Uterus (tissue), 4 donors: ENCODE measurements around the gene RASSF7. TPM values are rescaled to one million over a fixed set of nuclear protein-coding genes. Genes with fewer than 3 reads are reported as not detected.

Experiments
- DNase-seq, 2 donors: peaks; one replicate each; pipeline ENCODE4 v3.0.0-alpha.2; 2019 to 2020
- H3K27ac ChIP-seq, 2 donors: fragments of 200-600 bp; sonication (generic); 1 replicate in 1 of 2; 2 replicates in 1 of 2; pipeline ENCODE4 v1.5.1; 2016 to 2018
- H3K27me3 ChIP-seq, 2 donors: fragments of 200-600 bp; sonication (generic); one replicate each; pipeline ENCODE4 v1.5.1; 2018 to 2019; ENCODE audit warnings: control low read depth in 1 of 2
- H3K36me3 ChIP-seq, 2 donors: fragments of 200-600 bp; sonication (generic); one replicate each; pipeline ENCODE4 v1.5.1; 2019; ENCODE audit warnings: control low read depth in 1 of 2
- H3K4me1 ChIP-seq, 2 donors: fragments of 200-600 bp; sonication (generic); one replicate each; pipeline ENCODE4 v1.5.1; 2018 to 2019; ENCODE audit warnings: control low read depth in 1 of 2
- H3K4me3 ChIP-seq, 2 donors: fragments of 200-600 bp; sonication (generic); 1 replicate in 1 of 2; 2 replicates in 1 of 2; pipeline ENCODE4 v1.5.1; 2018 to 2019; ENCODE audit warnings: mild to moderate bottlenecking in 1 of 2
- H3K9me3 ChIP-seq, 2 donors: fragments of 200-600 bp; sonication (generic); one replicate each; pipeline ENCODE4 v1.5.1; 2019; ENCODE audit warnings: control low read depth in 1 of 2
- POLR2A ChIP-seq, 2 donors: fragments of 450-650 bp; IDR thresholded peaks; one replicate each; pipeline ENCODE4 v1.6.1; 2016; ENCODE audit warnings: antibody characterized with exemption in 2 of 2, mild to moderate bottlenecking in 1 of 2, moderate library complexity in 1 of 2
- intact Hi-C: fragments of 100-400 bp; cut with DNase I; formaldehyde crosslinking; loops from one replicate; pipeline ENCODE4 v1.15.1; 2023; ENCODE audit warnings: low total_unique reads
- microRNA counts, 2 donors: library from miRNA; unstranded; fragments of <30 nt; microRNA quantifications; one replicate each; lab custom pipeline; 2016 to 2017
- microRNA-seq: library from miRNA; unstranded; fragments of <30 nt; microRNA quantifications from one replicate; pipeline ENCODE4, GENCODE V29; 2016; ENCODE audit warnings: borderline microRNAs expressed, borderline replicate concordance
- small RNA-seq: library from RNA; depleted of rRNA; stranded (forward); fragments of <200 nt; gene quantifications from one replicate; pipeline ENCODE3, GENCODE V24; 2016
- total RNA-seq, 4 donors: library from RNA; depleted of rRNA in 3 of 4; stranded (reverse); fragments of >200 nt in 3 of 4; gene quantifications; one replicate each; pipeline versions ENCODE4 v1.1.0 to v1.2.4, GENCODE V29; 2014 to 2023
- TF ChIP-seq, protein P1 (sequence below), 4 experiments: fragments of 200-600 bp in 2 of 4; fragments of 450-650 bp in 2 of 4; sonication (generic) in 2 of 4; IDR thresholded peaks; one replicate each; pipeline ENCODE4 v1.5.1; 2016 to 2019; ENCODE audit warnings: antibody characterized with exemption in 4 of 4, mild to moderate bottlenecking in 2 of 4, moderate library complexity in 1 of 4
- donor health status: DM: yes; HTN: yes; CAD: no.

Gene RASSF7
- total RNA-seq, 4 donors from 2014 or later = 0.59 to 13.1 (median 8.0) TPM

DNA sequence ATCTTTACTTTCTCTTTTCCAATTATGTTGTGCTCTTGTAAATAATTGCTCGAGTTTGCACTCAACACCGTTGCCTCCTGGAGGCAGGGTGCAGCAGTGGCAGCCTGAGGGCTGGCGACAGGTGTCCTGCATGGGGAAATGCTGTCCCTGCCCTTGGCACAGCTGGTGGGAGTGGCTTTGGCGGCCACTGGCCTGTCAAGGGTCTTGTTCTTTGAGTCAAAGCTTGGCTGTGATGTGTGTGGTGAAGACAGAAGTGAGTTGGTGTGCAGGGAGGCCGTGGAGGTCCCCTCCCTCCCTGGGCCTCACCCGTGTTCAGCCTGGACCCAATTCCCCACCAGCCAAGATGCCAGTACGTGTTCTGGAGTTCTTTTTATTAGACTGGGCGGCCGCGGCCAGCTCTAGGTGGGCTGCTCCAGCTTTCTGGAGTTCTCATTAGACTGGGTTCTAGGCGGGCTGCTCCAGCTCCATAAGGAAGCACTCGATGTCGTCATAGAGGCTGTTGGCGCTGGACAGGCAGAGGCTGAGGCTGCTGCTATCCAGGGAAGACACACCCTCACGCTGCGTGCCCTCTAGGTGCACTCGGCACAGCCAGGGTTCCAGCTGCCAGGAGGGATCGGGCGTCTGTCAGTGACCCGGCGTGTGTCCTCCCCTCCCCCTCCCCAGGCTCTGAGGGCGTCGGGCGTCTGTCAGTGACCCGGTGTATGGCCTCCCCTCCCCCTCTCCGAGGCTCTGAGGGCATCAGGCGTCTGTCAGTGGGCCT lies 51.6 kb downstream of the RASSF7 start:
- intact Hi-C loops = no loop called here
- Histone ChIP-seq H3K27ac (no peak overlapping the region), H3K9me3 (no peaks in the 10 kb centered on the region), H3K27me3 (no peaks in the 10 kb centered on the region), H3K36me3 (no peaks in the 10 kb centered on the region), H3K4me3 (no peak overlapping the region), H3K4me1 (peaks cover 0 to 7% of the 10 kb centered on the region in 2 donors)
- DNase-seq = peak in 1 of 2 donors; percentile 18
- TF ChIP-seq, protein P1, sequence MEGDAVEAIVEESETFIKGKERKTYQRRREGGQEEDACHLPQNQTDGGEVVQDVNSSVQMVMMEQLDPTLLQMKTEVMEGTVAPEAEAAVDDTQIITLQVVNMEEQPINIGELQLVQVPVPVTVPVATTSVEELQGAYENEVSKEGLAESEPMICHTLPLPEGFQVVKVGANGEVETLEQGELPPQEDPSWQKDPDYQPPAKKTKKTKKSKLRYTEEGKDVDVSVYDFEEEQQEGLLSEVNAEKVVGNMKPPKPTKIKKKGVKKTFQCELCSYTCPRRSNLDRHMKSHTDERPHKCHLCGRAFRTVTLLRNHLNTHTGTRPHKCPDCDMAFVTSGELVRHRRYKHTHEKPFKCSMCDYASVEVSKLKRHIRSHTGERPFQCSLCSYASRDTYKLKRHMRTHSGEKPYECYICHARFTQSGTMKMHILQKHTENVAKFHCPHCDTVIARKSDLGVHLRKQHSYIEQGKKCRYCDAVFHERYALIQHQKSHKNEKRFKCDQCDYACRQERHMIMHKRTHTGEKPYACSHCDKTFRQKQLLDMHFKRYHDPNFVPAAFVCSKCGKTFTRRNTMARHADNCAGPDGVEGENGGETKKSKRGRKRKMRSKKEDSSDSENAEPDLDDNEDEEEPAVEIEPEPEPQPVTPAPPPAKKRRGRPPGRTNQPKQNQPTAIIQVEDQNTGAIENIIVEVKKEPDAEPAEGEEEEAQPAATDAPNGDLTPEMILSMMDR (IDR thresholded peaks at IDR 0.05) = no peak
- no peak for TF ChIP-seq POLR2A (IDR thresholded peaks at IDR 0.05)

DNA sequence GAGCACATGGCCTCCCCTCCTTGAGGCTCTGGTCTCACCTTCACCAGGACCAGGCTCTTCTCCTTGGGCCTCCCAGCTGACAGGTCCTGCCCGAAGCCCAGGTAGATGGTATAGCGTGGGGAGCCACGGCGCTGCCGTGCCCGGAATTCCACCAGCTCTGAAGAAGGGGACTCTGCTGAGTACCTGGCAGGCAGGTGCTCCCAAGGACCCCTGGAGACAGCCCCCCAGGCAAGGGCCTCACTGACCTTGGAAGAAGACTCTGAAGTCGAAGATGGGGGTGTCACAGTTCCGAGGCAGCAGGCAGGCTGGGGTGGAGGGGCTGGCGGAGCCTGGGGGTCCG lies 52.2 kb downstream of the RASSF7 start:
- no peaks in the 10 kb centered on the region for H3K36me3 ChIP-seq

DNA sequence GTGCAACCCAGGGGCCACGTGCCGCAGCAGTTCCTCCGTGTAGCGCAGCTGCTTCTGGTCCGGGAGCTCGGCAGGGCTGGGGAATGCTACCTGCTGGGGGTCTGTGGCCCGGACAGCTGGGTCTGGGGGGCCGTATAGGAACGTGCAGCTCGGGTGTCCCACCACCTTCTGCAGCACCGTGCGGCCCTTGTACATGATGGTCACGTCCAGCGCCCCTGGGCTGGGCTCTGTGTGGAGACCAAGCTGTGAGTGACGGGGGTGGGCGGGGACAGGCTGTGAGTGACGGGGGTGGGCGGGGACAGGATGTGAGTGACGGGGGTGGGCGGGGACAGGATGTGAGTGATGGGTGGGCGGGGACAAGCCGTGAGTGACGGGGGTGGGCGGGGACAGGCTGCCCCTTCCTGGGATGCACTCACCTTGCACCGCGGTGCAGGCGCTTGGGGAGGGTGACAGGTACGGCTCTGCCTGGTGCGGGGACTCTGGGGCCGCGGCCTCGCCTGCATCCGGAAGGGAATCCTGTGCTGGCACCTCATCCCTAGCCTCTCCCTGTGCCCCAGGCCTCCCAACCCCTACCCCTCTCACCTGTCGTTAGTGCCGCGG lies 52.7 kb downstream of the RASSF7 start:
- Histone ChIP-seq H3K4me1 (peaks cover 0 to 7% of the 10 kb centered on the region in 2 donors), H3K27me3 (no peaks in the 10 kb centered on the region), H3K4me3 (no peak overlapping the region), H3K36me3 (no peaks in the 10 kb centered on the region), H3K9me3 (no peaks in the 10 kb centered on the region), H3K27ac (no peak overlapping the region)
- TF ChIP-seq, protein P1 (IDR thresholded peaks at IDR 0.05) = no peak
- no peak for TF ChIP-seq POLR2A (IDR thresholded peaks at IDR 0.05)
- intact Hi-C loops = no loop called here
- peak in 1 of 2 donors; percentile 23 for DNase-seq

More for the DNA sequence above, 52.2 kb downstream of the RASSF7 start:
- intact Hi-C loops = no loop called here
- Histone ChIP-seq H3K27ac (no peak overlapping the region), H3K27me3 (no peaks in the 10 kb centered on the region), H3K9me3 (no peaks in the 10 kb centered on the region), H3K4me3 (no peak overlapping the region), H3K4me1 (peaks cover 0 to 7% of the 10 kb centered on the region in 2 donors)
- TF ChIP-seq POLR2A (IDR thresholded peaks at IDR 0.05) = no peak
- TF ChIP-seq, protein P1 (IDR thresholded peaks at IDR 0.05) = no peak
- DNase-seq = peak in 1 of 2 donors; percentile 18

MicroRNAs encoded within 50 kb of the gene (microRNA counts, 767-probe panel; counts per million panel counts)
- 0 counts per million in 2 donors for microRNA hsa-miR-210 (lab: Ali Mortazavi, UCI)

Small RNA genes lying within 50 kb of the gene (microRNA-seq; reads per million reads assigned to microRNA genes)
- gene MIR210 = 37.7 reads per million, percentile 41 among the genes with 10 or more reads in this experiment

Small RNA genes lying within 50 kb of the gene (small RNA-seq; reads per million reads assigned to genes)
- gene MIR210 = 0.85 reads per million, percentile 38 among the genes with 10 or more reads in this experiment

Other genes starting within 250 kb of the RASSF7 start
- 100 to 1,000 TPM in 2 of 4 donors, 10 to 100 TPM in 2; 13.4 to 672 (median 239) TPM for gene IFITM1, start 246.9 kb upstream of the RASSF7 start, total RNA-seq
- gene IFITM3, start 240.1 kb upstream of the RASSF7 start, total RNA-seq = 1,000 to 10,000 TPM in 1 of 4 donors, 100 to 1,000 TPM in 2, 10 to 100 TPM in 1; 22.2 to 1,343 (median 242) TPM
- 10 to 100 TPM in 2 of 4 donors, 1 to 10 TPM in 2; 1.8 to 39.7 (median 19.9) TPM for gene B4GALNT4, start 191.5 kb upstream of the RASSF7 start, total RNA-seq
- 1 to 10 TPM in 2 of 4 donors, under 1 TPM in 1, not detected in 1; 0.46 to 5.1 (median 1.5) TPM for gene PKP3, start 166.8 kb upstream of the RASSF7 start, total RNA-seq
- gene SIGIRR, start 146.0 kb upstream of the RASSF7 start, total RNA-seq = 10 to 100 TPM; 13.3 to 61.5 (median 38.4) TPM
- gene ANO9, start 119.0 kb upstream of the RASSF7 start, total RNA-seq = 1 to 10 TPM in 2 of 4 donors, under 1 TPM in 2; 0.59 to 8.2 (median 1.1) TPM
- gene PTDSS2, start 110.7 kb upstream of the RASSF7 start, total RNA-seq = 10 to 100 TPM; 20.7 to 43.7 (median 22.8) TPM
- gene RNH1, start 53.7 kb upstream of the RASSF7 start, total RNA-seq = 100 to 1,000 TPM; 111 to 175 (median 142) TPM
- gene HRAS, start 25.4 kb upstream of the RASSF7 start, total RNA-seq = 10 to 100 TPM in 3 of 4 donors, 1 to 10 TPM in 1; 5.4 to 37.6 (median 23.8) TPM
- gene LRRC56, start 23.4 kb upstream of the RASSF7 start, total RNA-seq = 1 to 10 TPM in 2 of 4 donors, not detected in 2; 1.7 to 1.9 TPM
- gene LMNTD2, start 232 bp upstream of the RASSF7 start, total RNA-seq = 1 to 10 TPM in 1 of 4 donors, under 1 TPM in 2, not detected in 1; 0.14 to 2.2 (median 0.51) TPM
- 10 to 100 TPM in 3 of 4 donors, 1 to 10 TPM in 1; 5.0 to 45.8 (median 24.1) TPM for gene PHRF1, start 15.5 kb downstream of the RASSF7 start, total RNA-seq
- 10 to 100 TPM in 3 of 4 donors, 1 to 10 TPM in 1; 9.1 to 33.6 (median 13.1) TPM for gene IRF7, start 55.0 kb downstream of the RASSF7 start, total RNA-seq
- gene CDHR5, start 64.0 kb downstream of the RASSF7 start, total RNA-seq = under 1 TPM in 3 of 4 donors, not detected in 1; 0.26 to 0.55 (median 0.29) TPM
- not detected for gene SCT, start 66.2 kb downstream of the RASSF7 start, total RNA-seq
- 1 to 10 TPM in 1 of 4 donors, not detected in 3; 4.5 TPM for gene DRD4, start 76.3 kb downstream of the RASSF7 start, total RNA-seq
- gene DEAF1, start 134.3 kb downstream of the RASSF7 start, total RNA-seq = 10 to 100 TPM in 2 of 4 donors, 1 to 10 TPM in 2; 7.9 to 45.6 (median 20.4) TPM
- gene TMEM80, start 134.8 kb downstream of the RASSF7 start, total RNA-seq = 10 to 100 TPM in 2 of 4 donors, 1 to 10 TPM in 2; 2.6 to 35.3 (median 8.1) TPM
- 10 to 100 TPM; 12.2 to 52.8 (median 32.3) TPM for gene EPS8L2, start 145.3 kb downstream of the RASSF7 start, total RNA-seq
- 100 to 1,000 TPM in 1 of 4 donors, 10 to 100 TPM in 3; 60.3 to 146 (median 66.9) TPM for gene TALDO1, start 186.5 kb downstream of the RASSF7 start, total RNA-seq
- gene GATD1, start 216.5 kb downstream of the RASSF7 start, total RNA-seq = 10 to 100 TPM; 11.8 to 81.1 (median 29.3) TPM
- gene CEND1, start 229.1 kb downstream of the RASSF7 start, total RNA-seq = under 1 TPM in 1 of 4 donors, not detected in 3; 0.41 TPM
- 10 to 100 TPM in 1 of 4 donors, 1 to 10 TPM in 2, under 1 TPM in 1; 0.29 to 20.8 (median 5.4) TPM for gene SLC25A22, start 237.3 kb downstream of the RASSF7 start, total RNA-seq
- 10 to 100 TPM in 2 of 4 donors, 1 to 10 TPM in 2; 1.3 to 20.2 (median 10.1) TPM for gene PIDD1, start 244.3 kb downstream of the RASSF7 start, total RNA-seq
- gene RPLP2, start 249.0 kb downstream of the RASSF7 start, total RNA-seq = 1,000 to 10,000 TPM in 1 of 4 donors, 100 to 1,000 TPM in 3; 100 to 1,968 (median 496) TPM